ENCODE data around the gene RPS28.
"Not testable (repeated sequence)": the region's sequence is repeated elsewhere in the genome, so short reads cannot be mapped to it uniquely, and the experiment has no call there.

DNA sequence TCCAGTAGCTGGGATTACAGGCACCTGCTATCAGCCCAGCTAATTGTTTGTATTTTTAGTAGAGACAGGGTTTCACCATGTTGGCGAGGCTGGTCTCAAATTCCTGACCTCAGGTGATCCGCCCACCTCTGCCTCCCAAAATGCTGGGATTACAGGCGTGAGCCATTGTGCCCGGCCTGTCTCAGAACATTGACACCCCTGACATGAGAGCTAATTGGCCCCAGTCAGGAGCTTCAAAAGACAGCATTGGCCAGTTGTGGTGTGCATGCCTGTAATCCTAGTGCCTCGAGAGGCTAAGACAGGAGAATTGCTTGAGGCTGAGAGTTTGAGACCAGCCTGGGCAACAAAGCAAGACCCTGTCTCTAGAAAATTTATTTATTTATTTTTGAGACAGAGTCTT is 31.5 kb downstream of the RPS28 start:
- TF ChIP-seq ZFP3 (CRISPR knock-in tag; IDR thresholded peaks at IDR 0.05); ARNTL (CRISPR knock-in tag; IDR thresholded peaks at IDR 0.05; ENCODE audit: borderline replicate concordance, low read depth); GLIS3 (CRISPR knock-in tag; IDR thresholded peaks at IDR 0.05); CSRNP3 (CRISPR knock-in tag; IDR thresholded peaks at IDR 0.05); ISL1 (CRISPR knock-in tag; IDR thresholded peaks at IDR 0.05); ZFP30 (CRISPR knock-in tag; IDR thresholded peaks at IDR 0.05); POU6F1 (CRISPR knock-in tag; IDR thresholded peaks at IDR 0.05; ENCODE audit: borderline replicate concordance, low read depth); ZNF70 (CRISPR knock-in tag; IDR thresholded peaks at IDR 0.05); SNAI2 (CRISPR knock-in tag; IDR thresholded peaks at IDR 0.05); PPARA (CRISPR knock-in tag; IDR thresholded peaks at IDR 0.05; ENCODE audit: borderline replicate concordance): not testable (repeated sequence)
- TF ChIP-seq, protein P1, sequence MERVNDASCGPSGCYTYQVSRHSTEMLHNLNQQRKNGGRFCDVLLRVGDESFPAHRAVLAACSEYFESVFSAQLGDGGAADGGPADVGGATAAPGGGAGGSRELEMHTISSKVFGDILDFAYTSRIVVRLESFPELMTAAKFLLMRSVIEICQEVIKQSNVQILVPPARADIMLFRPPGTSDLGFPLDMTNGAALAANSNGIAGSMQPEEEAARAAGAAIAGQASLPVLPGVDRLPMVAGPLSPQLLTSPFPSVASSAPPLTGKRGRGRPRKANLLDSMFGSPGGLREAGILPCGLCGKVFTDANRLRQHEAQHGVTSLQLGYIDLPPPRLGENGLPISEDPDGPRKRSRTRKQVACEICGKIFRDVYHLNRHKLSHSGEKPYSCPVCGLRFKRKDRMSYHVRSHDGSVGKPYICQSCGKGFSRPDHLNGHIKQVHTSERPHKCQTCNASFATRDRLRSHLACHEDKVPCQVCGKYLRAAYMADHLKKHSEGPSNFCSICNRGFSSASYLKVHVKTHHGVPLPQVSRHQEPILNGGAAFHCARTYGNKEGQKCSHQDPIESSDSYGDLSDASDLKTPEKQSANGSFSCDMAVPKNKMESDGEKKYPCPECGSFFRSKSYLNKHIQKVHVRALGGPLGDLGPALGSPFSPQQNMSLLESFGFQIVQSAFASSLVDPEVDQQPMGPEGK (CRISPR knock-in tag; IDR thresholded peaks at IDR 0.05; ENCODE audit: borderline replicate concordance): not testable (repeated sequence)
- TF ChIP-seq, protein P2, sequence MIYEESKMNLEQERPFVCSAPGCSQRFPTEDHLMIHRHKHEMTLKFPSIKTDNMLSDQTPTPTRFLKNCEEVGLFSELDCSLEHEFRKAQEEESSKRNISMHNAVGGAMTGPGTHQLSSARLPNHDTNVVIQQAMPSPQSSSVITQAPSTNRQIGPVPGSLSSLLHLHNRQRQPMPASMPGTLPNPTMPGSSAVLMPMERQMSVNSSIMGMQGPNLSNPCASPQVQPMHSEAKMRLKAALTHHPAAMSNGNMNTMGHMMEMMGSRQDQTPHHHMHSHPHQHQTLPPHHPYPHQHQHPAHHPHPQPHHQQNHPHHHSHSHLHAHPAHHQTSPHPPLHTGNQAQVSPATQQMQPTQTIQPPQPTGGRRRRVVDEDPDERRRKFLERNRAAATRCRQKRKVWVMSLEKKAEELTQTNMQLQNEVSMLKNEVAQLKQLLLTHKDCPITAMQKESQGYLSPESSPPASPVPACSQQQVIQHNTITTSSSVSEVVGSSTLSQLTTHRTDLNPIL (CRISPR knock-in tag; IDR thresholded peaks at IDR 0.05; ENCODE audit: low read depth): not testable (repeated sequence)
